ENCODE results near the gene RAB7B.

GRCh38 chr1:205943245-205943644 is 60.0 kb downstream of the RAB7B start, which contains the start of gene SLC26A9:
- TF ChIP-seq, protein P1, sequence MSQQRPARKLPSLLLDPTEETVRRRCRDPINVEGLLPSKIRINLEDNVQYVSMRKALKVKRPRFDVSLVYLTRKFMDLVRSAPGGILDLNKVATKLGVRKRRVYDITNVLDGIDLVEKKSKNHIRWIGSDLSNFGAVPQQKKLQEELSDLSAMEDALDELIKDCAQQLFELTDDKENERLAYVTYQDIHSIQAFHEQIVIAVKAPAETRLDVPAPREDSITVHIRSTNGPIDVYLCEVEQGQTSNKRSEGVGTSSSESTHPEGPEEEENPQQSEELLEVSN (IDR thresholded peaks at IDR 0.05; ENCODE audit: borderline replicate concordance, low read depth), result no peak
- TF ChIP-seq HOXA7 (CRISPR knock-in tag; IDR thresholded peaks at IDR 0.05) (no peak), ZSCAN20 (CRISPR knock-in tag; IDR thresholded peaks at IDR 0.05) (no peak), CHD2 (IDR thresholded peaks at IDR 0.05; ENCODE audit: low read length, partially characterized antibody) (no peak), EP300 (IDR thresholded peaks at IDR 0.05) (no peak), CTCF (IDR thresholded peaks at IDR 0.05) (no peak), POLR2A (IDR thresholded peaks at IDR 0.05; ENCODE audit: low read length) (no peak), SMC3 (IDR thresholded peaks at IDR 0.05) (no peak), REST (IDR thresholded peaks at IDR 0.05) (no peak)
